Measurements from ENCODE around the gene MRPL37. TPM values are rescaled to one million over a fixed set of nuclear protein-coding genes. Genes with fewer than 3 reads are reported as not detected.
A peak's percentile ranks its signal among the peaks of the same experiment; 100 is the strongest.

The MRPL37 gene
- total RNA-seq, 1 donor from 2014 or later, result 81.2 TPM

GRCh38 chr1:54212872-54213271 is 12.9 kb downstream of the MRPL37 start:
- DNase-seq (no peak), ATAC-seq (no peak)
- intact Hi-C loops (cut with micrococcal nuclease), result no loop called here

GRCh38 chr1:54215523-54215922 is 15.6 kb downstream of the MRPL37 start:
- no peak for DNase-seq
- no peak for ATAC-seq
- intact Hi-C loops (cut with micrococcal nuclease), result no loop called here

GRCh38 chr1:54218883-54219687 is 19.1 kb downstream of the MRPL37 start:
- ATAC-seq (peak; percentile 2), DNase-seq (no peak)
- intact Hi-C loops (cut with micrococcal nuclease), result no loop called here

DNA sequence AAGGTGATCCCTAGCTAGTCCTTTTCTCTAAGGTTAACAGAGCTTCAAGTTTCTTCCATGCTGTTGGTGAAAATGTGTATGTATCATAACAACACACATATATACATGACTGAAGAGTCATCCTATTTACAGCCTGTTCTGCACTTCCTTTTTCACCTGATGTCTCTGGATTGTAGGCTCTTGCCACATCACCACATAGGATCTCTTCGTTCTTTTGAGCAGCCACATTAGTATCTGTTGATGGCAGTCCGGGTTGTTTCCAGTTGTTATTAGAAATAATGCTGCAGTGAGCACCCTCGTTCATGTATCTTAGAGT is 19.7 kb downstream of the MRPL37 start:
- intact Hi-C loops (cut with micrococcal nuclease), result no loop called here
- DNase-seq (no peak), ATAC-seq (no peak)

- intact Hi-C loops (cut with micrococcal nuclease), result no loop called here
- ATAC-seq (peak; percentile 77), DNase-seq (peak; percentile 79)
These were observed 20.2 kb downstream of the MRPL37 start for GRCh38 chr1:54220004-54220811.

DNA sequence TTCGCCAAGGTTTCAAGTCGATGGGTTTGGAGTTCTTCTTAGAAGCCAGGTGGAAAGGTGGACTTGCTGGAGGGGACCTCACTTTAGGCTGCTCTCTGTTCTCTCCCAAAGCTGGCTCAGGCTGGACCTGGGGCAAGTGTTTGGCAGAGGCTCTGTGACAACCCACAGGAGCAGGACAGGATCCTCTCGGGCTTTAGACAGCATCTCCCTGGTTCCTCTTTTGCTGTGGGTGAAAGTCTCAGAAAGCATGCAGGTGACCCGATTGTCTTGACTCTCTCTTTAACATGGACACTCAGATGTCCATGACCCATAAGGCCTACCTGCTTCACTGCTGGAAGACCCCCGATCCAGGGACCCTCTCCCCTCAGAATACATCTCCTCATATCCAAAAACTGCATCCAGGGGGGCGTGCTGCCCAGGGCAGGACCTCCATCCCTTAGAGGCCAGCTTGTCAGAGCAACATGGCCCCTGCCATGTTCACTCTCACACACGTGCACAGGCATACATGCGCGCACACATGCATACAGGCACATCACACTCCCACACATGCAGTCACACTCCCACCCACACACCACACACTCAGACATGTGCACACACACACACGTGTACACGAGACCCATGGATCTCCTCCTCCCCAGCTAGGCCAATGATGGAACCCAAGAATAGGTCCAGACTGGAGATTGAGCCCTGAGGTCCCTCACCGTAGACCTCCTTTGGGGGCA is 21.3 kb downstream of the MRPL37 start:
- DNase-seq, result no peak
- ATAC-seq, result no peak
- intact Hi-C loops (cut with micrococcal nuclease), result no loop called here

GRCh38 chr1:54221867-54222484 is 22.0 kb downstream of the MRPL37 start:
- no peak for ATAC-seq
- no peak for DNase-seq
- intact Hi-C loops (cut with micrococcal nuclease), result no loop called here

DNA sequence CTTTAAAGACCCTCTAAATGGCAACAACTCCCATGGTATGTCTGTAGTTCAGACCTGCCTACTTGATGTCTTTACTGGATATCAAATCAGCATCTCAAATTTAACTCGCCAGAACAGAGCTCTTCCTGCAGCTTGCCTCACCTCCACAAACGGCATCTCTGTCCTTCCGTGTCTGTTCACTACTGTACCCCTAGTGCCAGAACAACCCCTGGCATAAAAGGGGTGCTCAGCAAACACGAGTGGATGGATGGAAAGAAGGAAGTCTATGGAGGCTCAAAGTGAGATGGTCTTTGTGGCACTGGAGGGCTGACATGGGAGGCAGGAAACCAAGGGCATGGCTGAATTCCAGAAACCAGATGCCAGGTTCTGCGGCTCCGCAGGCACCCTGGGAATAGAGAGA is 22.7 kb downstream of the MRPL37 start:
- intact Hi-C loops (cut with micrococcal nuclease), result no loop called here
- DNase-seq, result no peak
- peak; percentile 9 for ATAC-seq

DNA sequence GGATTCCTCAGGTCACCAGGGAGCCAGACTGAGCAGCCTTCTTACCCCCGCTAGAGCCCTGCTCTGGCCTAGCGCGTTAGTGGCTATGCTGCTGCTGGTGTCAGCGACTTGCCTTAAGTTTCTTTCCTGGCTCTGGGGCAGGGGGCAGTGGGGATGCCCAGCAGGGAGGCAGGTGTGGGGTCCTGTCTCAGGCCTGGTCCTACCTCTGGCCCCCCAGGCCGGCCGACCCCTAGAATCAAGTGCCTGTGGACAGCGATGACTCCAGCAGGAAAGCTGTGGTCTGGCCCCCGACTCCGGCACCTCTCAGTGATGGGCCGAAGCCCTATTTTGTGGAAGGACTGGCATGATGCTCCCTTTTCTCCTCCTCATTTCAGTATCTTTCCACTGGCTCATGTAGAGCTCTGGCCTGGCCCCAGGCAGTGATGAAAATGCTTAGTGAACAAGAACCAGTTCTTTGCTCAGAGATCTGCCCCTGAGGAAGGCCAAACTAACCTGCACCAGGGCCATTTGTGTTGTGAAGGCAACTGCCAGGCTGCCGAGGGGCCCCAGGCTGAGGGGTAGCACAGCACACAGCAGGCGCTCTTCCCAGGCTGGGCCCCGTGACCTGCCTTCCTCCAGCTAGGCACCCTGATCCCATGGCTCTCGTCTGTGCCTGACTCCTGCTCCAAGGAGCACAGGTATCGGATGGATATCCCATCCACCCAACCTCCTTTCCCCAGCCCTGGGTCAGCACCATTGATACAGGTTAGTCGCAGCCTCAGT is 23.7 kb downstream of the MRPL37 start:
- DNase-seq (no peak), ATAC-seq (no peak)
- intact Hi-C loops (cut with micrococcal nuclease), result no loop called here

DNA sequence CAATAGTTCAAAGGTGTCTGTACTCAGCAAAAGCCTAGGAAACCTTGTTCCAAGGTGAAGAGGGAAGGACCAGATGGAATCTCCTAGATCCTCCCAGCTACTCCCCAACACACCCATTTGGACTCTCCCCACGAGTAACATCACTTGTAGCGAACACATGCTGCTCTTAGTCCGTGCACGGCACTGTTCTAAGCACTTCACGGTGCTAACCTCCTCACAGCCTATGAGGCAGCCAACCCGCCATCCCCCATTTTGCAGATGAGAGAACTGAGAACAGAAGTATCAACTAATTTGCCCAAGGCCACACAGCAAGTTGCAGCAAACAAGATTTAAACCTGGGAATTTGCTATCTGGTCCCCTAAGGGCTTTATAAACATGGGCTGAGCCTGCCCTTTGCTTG is 24.3 kb downstream of the MRPL37 start:
- intact Hi-C loops (cut with micrococcal nuclease), result no loop called here
- DNase-seq (no peak), ATAC-seq (no peak)

GRCh38 chr1:54225378-54225777 is 25.4 kb downstream of the MRPL37 start:
- ATAC-seq (no peak), DNase-seq (no peak)
- intact Hi-C loops (cut with micrococcal nuclease), result no loop called here

DNA sequence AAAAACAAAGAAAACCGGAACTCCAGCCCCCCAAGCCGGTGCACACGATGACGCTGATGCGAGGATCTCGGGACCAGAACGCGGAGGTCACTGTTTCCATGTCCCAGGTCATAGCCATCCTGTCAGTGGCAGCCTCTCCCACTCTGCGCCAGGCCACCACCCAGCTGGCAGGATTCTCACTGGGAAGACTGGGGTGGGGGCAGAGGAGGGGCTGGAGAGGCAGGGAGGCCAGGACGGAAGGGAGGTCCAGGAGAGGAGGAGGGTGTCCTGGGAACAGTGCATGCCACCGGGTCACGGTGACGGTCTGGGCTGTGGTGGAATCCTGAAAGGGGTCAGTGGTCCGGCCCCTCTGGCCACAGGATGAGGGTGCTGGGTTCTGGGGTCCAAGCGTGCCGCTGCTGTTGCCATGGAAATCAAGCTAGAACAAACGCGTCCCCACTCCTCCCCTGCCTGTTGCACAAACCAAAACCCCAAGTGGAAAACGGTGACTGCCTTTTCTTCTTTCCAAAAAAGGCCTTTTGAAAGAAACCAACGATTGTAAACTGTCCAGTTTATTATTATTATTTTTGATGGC is 26.1 kb downstream of the MRPL37 start:
- intact Hi-C loops (cut with micrococcal nuclease), result no loop called here
- DNase-seq (no peak), ATAC-seq (no peak)

- intact Hi-C loops (cut with micrococcal nuclease), result no loop called here
- DNase-seq (no peak), ATAC-seq (peak; percentile 9)
These were observed 27.2 kb downstream of the MRPL37 start for GRCh38 chr1:54227091-54227602.

DNA sequence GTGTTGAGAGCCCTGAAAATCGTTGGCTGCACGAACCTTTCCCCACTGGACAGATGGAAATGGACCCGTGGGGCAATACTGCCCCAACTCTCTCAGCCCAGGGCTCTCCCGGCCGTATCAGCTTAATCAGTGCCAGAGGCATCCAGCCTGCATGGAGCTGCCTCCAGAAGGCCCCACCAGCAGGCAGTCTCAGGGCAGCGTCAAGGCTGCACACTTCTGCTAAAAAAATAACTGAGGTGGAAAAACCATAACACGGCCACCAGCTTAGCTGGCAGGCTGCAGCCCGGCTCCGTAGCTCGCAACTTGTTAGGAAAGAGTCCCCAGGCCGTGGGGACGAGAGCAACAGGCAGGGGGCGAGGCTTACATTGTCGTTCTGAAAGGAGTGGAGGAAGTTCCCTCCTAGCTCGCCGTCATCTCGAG is 27.9 kb downstream of the MRPL37 start:
- ATAC-seq, result no peak
- no peak for DNase-seq
- intact Hi-C loops (cut with micrococcal nuclease), result no loop called here

- ATAC-seq, result peak; percentile 7
- DNase-seq, result no peak
- intact Hi-C loops (cut with micrococcal nuclease), result no loop called here
These were observed 28.7 kb downstream of the MRPL37 start for GRCh38 chr1:54228638-54229079.

DNA sequence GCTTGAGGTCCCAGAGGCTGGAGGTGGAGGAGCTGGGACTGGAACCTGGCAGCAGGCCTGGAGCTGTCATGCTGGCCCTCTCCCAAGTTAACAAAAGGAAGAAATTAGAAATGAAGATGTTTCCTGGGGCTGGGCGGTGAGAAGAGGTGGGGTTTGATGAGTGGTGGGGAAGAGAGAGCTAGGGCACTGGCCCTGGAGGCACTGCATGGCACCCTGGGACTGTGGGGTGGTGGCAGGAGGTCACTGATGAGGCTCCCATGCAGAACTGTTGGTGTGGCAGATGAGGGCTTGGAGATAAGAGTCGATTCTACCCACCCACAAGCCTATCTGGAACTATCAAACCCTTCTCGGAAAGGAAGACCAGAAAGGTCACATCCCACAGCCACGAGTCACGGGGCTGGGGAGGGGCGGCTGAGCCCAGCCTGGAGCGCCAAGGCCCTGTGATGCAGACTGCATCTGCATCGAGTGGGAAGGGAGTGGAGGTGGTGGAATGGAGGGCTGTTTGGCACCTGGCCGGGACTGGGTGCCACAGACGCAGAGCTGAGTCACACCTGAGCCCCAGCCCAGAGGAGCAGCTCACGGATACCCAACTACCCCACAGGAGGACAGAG is 29.4 kb downstream of the MRPL37 start:
- no peak for DNase-seq
- intact Hi-C loops (cut with micrococcal nuclease), result no loop called here

DNA sequence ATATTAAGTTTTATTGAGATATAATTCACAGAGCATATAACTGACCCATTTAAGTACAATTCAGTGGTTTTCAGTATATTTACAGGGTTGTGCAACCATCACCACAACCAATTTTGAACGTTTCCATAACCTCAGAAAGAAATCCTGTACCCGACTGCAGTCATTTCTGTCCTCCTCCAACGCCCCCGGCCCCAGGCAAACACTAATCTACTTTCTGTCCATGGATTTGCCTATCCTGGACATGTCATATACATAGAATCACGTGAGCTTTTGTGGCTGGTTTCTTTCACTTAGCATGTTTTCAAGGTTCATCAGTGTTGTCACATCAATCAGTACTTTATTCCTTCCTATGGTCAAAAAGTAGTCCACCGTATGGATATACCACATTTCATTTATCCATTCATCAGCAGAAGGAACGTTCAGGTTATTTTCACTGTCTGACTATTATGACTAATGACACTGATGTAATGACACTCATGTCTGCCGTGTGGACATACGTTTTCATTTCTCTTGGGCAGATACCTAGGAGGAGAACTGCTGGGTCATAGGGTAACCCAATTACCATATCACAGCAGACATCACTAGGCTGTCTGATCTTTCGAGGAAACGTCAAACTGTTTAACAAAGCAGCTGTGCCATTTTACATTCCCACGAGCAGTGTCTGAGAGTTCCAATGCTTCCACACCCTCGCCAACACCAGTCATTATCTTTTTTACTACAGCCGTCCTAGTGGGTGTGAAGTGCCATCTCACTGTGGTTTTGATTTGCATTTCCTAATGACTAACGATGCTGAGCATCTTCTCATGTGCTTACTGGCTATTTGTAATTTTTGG is 30.8 kb downstream of the MRPL37 start:
- ATAC-seq (no peak), DNase-seq (no peak)
- intact Hi-C loops (cut with micrococcal nuclease), result no loop called here

More for the DNA sequence above, 29.4 kb downstream of the MRPL37 start:
- ATAC-seq, result peak; percentile 44

All from left ventricle myocardium superior (tissue), 1 donor.